Body of pancreas (tissue), 4 donors: ENCODE data around the gene ANP32E.

Experiments used
- POLR2A ChIP-seq, 3 donors: fragments of 450-650 bp; IDR thresholded peaks; one replicate each; pipeline ENCODE4 v1.6.1; 2016; ENCODE audit warnings: antibody characterized with exemption in 3 of 3, mild to moderate bottlenecking in 2 of 3
- TF ChIP-seq, protein P1 (sequence below), 7 experiments: fragments of 450-650 bp in 4 of 7; fragments of 200-600 bp in 3 of 7; sonication (generic) in 3 of 7; IDR thresholded peaks; one replicate each; pipeline ENCODE4 v1.5.1; 2016 to 2019; ENCODE audit warnings: antibody characterized with exemption in 7 of 7

DNA sequence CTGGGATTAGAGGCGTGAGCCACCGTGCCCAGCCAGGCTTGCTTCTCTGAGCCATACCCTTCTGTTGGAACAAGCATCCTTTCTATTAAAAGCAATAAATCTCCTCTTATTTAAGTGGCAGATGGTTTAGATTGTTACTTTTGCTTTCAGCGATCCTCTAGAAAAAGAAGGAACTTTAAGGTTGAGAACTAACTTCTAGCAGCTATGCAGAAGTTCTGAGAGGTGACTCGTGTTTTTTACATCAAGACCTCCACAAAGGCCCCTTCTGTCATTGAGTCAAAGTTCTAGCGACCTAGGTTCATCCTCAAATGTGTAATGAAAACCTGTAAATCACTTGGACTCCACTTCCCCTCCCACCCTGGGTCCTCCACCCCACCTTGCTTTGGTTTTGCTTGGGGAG lies 55.4 kb downstream of the ANP32E start:
- TF ChIP-seq, protein P1, sequence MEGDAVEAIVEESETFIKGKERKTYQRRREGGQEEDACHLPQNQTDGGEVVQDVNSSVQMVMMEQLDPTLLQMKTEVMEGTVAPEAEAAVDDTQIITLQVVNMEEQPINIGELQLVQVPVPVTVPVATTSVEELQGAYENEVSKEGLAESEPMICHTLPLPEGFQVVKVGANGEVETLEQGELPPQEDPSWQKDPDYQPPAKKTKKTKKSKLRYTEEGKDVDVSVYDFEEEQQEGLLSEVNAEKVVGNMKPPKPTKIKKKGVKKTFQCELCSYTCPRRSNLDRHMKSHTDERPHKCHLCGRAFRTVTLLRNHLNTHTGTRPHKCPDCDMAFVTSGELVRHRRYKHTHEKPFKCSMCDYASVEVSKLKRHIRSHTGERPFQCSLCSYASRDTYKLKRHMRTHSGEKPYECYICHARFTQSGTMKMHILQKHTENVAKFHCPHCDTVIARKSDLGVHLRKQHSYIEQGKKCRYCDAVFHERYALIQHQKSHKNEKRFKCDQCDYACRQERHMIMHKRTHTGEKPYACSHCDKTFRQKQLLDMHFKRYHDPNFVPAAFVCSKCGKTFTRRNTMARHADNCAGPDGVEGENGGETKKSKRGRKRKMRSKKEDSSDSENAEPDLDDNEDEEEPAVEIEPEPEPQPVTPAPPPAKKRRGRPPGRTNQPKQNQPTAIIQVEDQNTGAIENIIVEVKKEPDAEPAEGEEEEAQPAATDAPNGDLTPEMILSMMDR (IDR thresholded peaks at IDR 0.05): no peak
- no peak for TF ChIP-seq POLR2A (IDR thresholded peaks at IDR 0.05)
